Measurements from ENCODE around the gene NXPH3.

DNA sequence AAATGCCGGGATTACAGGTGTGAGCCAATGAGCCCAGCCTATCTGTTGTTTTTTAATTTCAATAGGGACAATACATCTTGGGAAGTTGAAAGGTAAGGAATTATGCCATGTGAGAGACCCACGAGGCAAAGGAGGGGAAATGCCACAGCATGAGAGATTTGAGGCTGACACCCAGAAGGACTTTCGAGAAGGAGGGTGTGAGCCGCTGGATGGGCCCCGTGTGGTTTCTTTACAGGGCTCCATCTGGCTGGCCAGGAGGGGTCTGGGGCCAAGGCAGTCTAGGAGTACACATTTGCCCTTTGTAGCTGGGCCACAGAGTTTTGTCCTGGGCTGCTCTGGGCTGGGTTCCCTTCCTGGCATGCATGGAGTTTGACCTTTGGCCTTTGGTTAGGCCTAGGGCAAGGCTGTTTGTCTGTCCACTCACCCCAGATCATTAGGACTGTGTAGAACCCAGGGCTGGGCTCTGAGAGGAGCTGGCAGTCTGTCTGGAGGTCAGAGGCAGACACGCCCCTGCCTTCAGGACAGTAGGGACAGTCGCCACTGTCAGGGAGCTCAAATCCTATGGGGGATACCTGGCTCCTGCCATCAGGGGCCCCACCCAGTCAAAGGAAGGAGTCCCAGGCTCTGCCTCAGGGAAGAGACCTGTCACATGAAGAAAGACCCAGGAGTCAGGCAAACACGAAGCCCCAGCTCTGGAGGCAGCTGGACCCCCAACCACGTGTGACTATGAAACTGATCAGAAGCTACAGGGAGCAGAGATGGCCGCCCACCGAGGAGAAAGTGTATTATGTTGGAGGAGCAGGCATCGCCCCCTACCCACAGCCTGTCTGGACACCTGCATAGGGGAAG, 24.2 kb upstream of the NXPH3 start:
- TF ChIP-seq CTCF (IDR thresholded peaks at IDR 0.05; ENCODE audit: low read length) (no peak), EZH2phosphoT487 (IDR thresholded peaks at IDR 0.05; ENCODE audit: low read length) (no peak)
